Right cardiac atrium (tissue), 5 donors: Measurements from ENCODE around the gene SLC1A7. TPM values are rescaled to one million over a fixed set of nuclear protein-coding genes. Genes with fewer than 3 reads are reported as not detected.

Source experiments
- ATAC-seq, 2 donors: fragments of 200-7000 bp; cut with Tn5 transposase; one replicate each; pipeline versions ENCODE4 v1.8.0 to v1.9.1; 2020; ENCODE audit warnings: moderate library complexity in 2 of 2, mild to moderate bottlenecking in 1 of 2
- DNase-seq, 3 donors: peaks; one replicate each; pipeline ENCODE4 v3.0.0-alpha.2; 2020
- H3K27ac ChIP-seq: one replicate; pipeline ENCODE4 v1.5.1; 2013; ENCODE audit warnings: mild to moderate bottlenecking, low read length, control low read depth, moderate library complexity
- H3K27me3 ChIP-seq: one replicate; pipeline ENCODE4 v1.6.1; 2013; ENCODE audit not compliant: control insufficient read depth, insufficient read depth
- H3K4me1 ChIP-seq: one replicate; pipeline ENCODE4 v1.6.1; 2013; ENCODE audit warnings: low read length; ENCODE audit not compliant: control insufficient read depth, insufficient read depth
- H3K4me3 ChIP-seq: one replicate; pipeline ENCODE4 v1.5.1; 2013; ENCODE audit warnings: low read length, control low read depth
- H3K9me3 ChIP-seq: one replicate; pipeline ENCODE4 v1.6.1; 2013; ENCODE audit warnings: low read length; ENCODE audit not compliant: control insufficient read depth
- WGBS: extraction: QIAGEN DNeasy Blood & Tissue Kit; methylation state at CpG from one replicate; pipeline ENCODE4 v1.1.7; 2013; 5-methylcytosine and 5-hydroxymethylcytosine counted together
- intact Hi-C, 4 donors: fragments of 100-400 bp; cut with DNase I; formaldehyde crosslinking; loops; one replicate each; pipeline versions ENCODE4 v1.11.0 to v1.14.0; 2022 to 2023
- polyA plus RNA-seq: library from polyadenylated mRNA; stranded (reverse); fragments of 200-250 nt; gene quantifications from one replicate; pipeline ENCODE4 v1.2.3, GENCODE V29; 2013
- total RNA-seq, 4 donors: library from RNA; stranded (reverse); fragmentation: NEBNext Ultra II Directional; extraction: Animal tissue kit (Norgen Biotek cat#: 25700); gene quantifications; one replicate each; pipeline ENCODE4 v1.2.1, GENCODE V29; 2021
- donor health status: healthy with polysubstance abuse.
- donor health status: DM: no; HTN: yes; CAD: no.
- donor health status: DM: no; HTN: no; CAD: no.
- donor health status: DM: no; HTN: yes; CAD: no; lungs with severe emphysema.
- donor health status: DM: yes; HTN: yes; CAD: no.

SLC1A7 gene
- total and polyA plus RNA-seq, 5 donors = 0.57 to 1.8 (median 0.72) TPM

DNA sequence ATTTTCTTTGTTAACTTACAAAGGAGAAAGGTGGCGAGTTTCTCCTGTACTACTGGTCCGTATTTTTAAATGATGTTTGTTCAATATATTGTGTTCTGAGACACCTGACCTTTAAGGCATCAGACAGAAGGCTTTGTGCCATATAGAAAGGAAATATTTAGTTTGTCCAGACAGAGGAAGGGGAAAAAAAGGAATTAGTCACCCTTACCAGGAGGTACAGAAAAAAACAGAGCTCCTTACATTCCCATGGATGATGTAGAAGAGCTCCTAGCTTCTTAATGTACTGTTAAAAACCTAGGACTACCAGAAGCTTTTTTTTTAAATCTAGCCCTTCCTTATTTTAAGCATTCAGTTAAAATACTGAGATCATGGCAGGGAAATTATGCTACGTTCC is 92.9 kb downstream of the SLC1A7 start:
- H3K27me3 ChIP-seq = no peaks in the 10 kb centered on the region
- no peak for DNase-seq
- no peak for ATAC-seq
- no peak overlapping the region for H3K27ac ChIP-seq
- 68% methylated on average over 3 of the region's 3 CpGs for WGBS
- no peak overlapping the region for H3K4me3 ChIP-seq
- H3K4me1 ChIP-seq = peaks cover 11% of the 10 kb centered on the region
- no peaks in the 10 kb centered on the region for H3K9me3 ChIP-seq
- intact Hi-C loops = no loop called here

DNA sequence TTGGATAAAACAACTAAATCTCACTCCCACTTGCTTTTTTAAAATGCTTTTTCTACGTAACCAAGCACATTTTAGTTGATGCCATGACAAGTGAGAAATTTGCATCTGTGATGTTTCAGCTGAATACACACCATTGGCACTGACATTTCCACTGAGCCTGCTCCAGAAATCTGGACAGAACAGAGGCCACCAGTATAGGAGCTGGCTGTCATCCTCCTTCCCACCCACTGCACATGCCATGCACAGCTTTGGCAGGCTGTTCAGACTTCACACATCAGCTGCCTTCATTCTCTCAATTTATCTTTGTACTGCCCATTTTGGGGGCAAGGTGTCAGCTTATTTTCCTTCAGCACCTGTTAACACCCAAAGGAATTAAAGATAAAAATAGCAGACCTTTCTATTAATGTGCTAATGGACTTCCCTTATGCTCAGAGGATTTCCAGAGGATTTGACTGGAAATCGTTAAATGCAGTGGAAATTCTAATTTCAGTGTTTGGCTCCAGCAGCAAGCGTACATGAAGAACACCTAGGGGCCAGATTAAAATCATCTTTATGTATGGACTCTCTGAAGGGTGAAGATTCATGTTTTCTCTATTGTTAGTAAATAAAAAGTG is 93.4 kb downstream of the SLC1A7 start:
- Histone ChIP-seq H3K27ac (no peak overlapping the region), H3K4me1 (peaks cover 11% of the 10 kb centered on the region), H3K9me3 (no peaks in the 10 kb centered on the region), H3K4me3 (no peak overlapping the region), H3K27me3 (no peaks in the 10 kb centered on the region)
- 48% methylated on average over 3 of the region's 3 CpGs for WGBS
- ATAC-seq (peak; percentile 87 to 90), DNase-seq (peak in 2 of 3 donors; percentile 57 to 61)
- intact Hi-C loops = no loop called here

DNA sequence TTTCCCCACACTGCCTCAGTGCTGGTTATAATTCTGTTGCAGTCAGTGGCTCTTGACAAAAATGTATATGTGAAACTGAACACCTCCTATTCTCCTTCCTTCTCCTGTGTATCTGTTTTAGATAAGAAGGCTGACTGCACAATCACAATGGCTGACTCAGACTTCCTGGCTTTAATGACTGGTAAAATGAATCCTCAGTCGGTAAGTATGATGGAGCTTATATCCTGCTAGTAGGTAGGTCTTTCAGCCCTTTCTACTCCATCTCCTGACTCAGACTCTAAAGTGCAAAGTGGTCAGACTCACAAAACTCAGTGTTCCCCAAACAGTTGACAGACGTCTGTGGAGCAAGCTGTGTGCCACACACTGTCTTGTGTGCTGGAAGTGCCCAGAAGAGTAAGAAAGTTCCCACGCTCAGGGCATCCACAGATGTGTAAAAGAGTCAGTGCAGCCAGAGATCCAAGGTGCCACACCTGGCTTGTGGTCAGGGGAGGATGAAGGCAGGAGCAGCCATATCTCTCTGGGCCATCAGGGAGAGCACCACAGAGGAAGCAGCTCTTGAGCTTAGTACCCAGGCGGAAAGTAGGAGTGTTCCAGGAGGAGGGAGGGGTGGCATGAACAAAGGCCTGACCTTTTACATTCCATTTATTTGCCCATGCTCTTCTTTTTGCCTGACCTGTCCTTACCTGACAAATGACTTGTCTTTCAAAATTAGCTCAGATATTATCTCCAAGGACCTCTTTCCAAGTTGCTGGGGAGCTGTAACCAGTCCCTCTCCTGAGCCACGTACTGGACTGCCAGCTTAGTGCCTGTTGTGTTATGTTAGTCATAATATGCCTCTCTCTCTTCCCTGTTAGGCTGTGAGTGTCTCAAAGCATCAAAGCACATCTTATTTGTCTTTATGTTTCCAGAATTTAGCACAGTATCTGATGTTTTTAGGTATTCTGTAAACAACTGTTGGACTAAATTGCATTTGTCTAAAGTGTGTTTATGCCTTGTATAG is 94.4 kb downstream of the SLC1A7 start:
- Histone ChIP-seq H3K9me3 (no peaks in the 10 kb centered on the region), H3K27ac (peak overlapping the region; percentile 80), H3K4me3 (no peak overlapping the region), H3K27me3 (no peaks in the 10 kb centered on the region), H3K4me1 (peaks cover 11% of the 10 kb centered on the region)
- peak in 1 of 3 donors; percentile 34 for DNase-seq
- ATAC-seq = peak in 1 of 2 donors; percentile 53
- 52% methylated on average over 5 of the region's 5 CpGs for WGBS
- intact Hi-C loops = no loop called here

GRCh38 chr1:53046930-53047329 is 95.5 kb downstream of the SLC1A7 start:
- ATAC-seq (peak; percentile 54 to 65), DNase-seq (peak in 2 of 3 donors; percentile 57 to 73)
- Histone ChIP-seq H3K9me3 (no peaks in the 10 kb centered on the region), H3K27ac (peak overlapping the region; percentile 64), H3K4me1 (peaks cover 12% of the 10 kb centered on the region), H3K4me3 (no peak overlapping the region), H3K27me3 (no peaks in the 10 kb centered on the region)
- intact Hi-C loops = no loop called here
- WGBS = 18% methylated on average over 2 of the region's 2 CpGs

DNA sequence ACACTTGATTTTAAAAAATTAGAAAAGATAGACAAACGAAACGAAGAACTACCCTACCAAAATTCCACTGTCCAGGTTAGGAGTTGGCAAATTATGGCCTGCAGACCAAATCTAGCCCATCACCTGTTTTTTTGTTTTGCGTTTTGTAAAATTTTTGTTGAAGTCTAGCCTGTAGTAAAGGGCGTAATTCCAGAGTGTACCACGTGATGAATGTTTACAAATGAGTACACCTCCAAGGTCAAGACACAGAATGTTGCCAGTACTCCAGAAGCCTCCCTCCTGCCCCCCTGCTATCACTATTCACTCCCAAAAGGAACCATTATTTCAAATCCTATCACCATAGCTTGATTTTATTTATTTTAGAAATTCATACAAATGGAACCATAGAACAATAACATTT is 97.5 kb downstream of the SLC1A7 start:
- intact Hi-C loops = no loop called here
- H3K4me1 ChIP-seq = peaks cover 12% of the 10 kb centered on the region
- DNase-seq = no peak

DNA sequence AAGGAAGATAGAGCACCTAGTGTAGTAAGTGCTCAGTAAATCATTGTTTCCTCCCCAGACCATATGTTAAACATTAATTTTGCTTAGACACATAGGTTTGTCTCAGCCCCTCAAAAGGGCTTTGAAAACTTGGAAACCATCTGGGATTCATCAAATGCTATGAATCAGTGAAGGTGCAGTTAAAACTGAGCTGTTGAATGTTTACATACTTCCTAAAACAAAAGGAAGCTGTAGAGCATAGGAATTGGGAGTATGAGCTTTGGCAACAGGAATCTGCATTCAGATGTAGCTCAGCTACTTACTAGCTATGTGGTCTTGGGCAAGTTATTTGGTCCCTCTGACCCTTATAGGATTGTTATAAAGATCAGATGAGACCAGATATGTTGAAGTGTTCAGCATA is 99.2 kb downstream of the SLC1A7 start:
- H3K9me3 ChIP-seq = no peaks in the 10 kb centered on the region
- no peak for DNase-seq
- no peak overlapping the region for H3K4me3 ChIP-seq
- no peak overlapping the region for H3K27ac ChIP-seq
- peaks cover 12% of the 10 kb centered on the region for H3K4me1 ChIP-seq
- intact Hi-C loops = no loop called here
- H3K27me3 ChIP-seq = no peaks in the 10 kb centered on the region
- no peak for ATAC-seq

More for the DNA sequence above, 97.5 kb downstream of the SLC1A7 start:
- Histone ChIP-seq H3K9me3 (no peaks in the 10 kb centered on the region), H3K4me3 (no peak overlapping the region), H3K27me3 (no peaks in the 10 kb centered on the region), H3K27ac (no peak overlapping the region)
- 87% methylated on average over 5 of the region's 5 CpGs for WGBS
- ATAC-seq = no peak

DNA sequence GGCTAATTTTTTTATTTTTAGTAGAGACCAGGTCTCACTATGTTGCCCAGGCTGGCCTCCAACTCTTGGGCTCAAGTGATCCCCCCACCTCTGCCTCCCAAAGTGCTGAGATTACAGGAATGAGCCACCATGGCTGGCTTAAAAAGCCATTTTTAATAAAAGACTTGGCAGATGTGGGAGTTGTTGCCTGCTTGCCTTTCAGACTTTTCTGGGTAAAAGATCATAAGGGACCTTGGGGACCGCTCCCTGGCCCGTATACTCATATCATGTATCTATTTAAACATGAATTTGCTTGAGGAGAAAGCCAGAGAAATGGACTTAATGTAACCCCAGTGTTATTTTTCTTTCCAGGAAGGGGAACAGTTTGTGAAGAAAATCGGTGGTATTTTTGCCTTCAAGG is 103.9 kb downstream of the SLC1A7 start:
- intact Hi-C loops = no loop called here
- 65% methylated on average over 3 of the region's 3 CpGs for WGBS
- DNase-seq (peak; percentile 31 to 78 (median 53)), ATAC-seq (peak in 1 of 2 donors; percentile 57)
- Histone ChIP-seq H3K9me3 (no peaks in the 10 kb centered on the region), H3K4me1 (peaks cover 1% of the 10 kb centered on the region), H3K27ac (no peak overlapping the region), H3K4me3 (no peak overlapping the region), H3K27me3 (no peaks in the 10 kb centered on the region)

Other genes with a start within 250 kb of the SLC1A7 start
- 100 to 1,000 TPM; 104 to 145 (median 121) TPM for gene ECHDC2, start 220.9 kb downstream of the SLC1A7 start, total RNA-seq
- 114 TPM for gene ECHDC2, start 220.9 kb downstream of the SLC1A7 start, polyA plus RNA-seq
- 100 to 1,000 TPM; 129 to 149 (median 135) TPM for gene SCP2, start 215.4 kb downstream of the SLC1A7 start, total RNA-seq
- 203 TPM for gene SCP2, start 215.4 kb downstream of the SLC1A7 start, polyA plus RNA-seq
- 10 to 100 TPM; 36.5 to 62.4 (median 48.9) TPM for gene PODN, start 80.4 kb downstream of the SLC1A7 start, total RNA-seq
- gene PODN, start 80.4 kb downstream of the SLC1A7 start, polyA plus RNA-seq = 40.7 TPM
- 10 to 100 TPM; 12.1 to 21.2 (median 14.3) TPM for gene CPT2, start 54.2 kb upstream of the SLC1A7 start, total RNA-seq
- gene CPT2, start 54.2 kb upstream of the SLC1A7 start, polyA plus RNA-seq = 19.3 TPM
- gene CZIB, start 78.0 kb upstream of the SLC1A7 start, total RNA-seq = 10 to 100 TPM; 44.7 to 57.0 (median 49.3) TPM
- 63.4 TPM for gene CZIB, start 78.0 kb upstream of the SLC1A7 start, polyA plus RNA-seq
- 10 to 100 TPM; 19.7 to 28.2 (median 24.5) TPM for gene MAGOH, start 95.9 kb upstream of the SLC1A7 start, total RNA-seq
- 59.4 TPM for gene MAGOH, start 95.9 kb upstream of the SLC1A7 start, polyA plus RNA-seq
- 1 to 10 TPM; 1.3 to 2.6 (median 1.9) TPM for gene LRP8, start 185.4 kb upstream of the SLC1A7 start, total RNA-seq
- 0.27 TPM for gene LRP8, start 185.4 kb upstream of the SLC1A7 start, polyA plus RNA-seq